HEK293T (cell line): ENCODE data around the gene LYRM4.

ENCODE experiments used
- BHLHE40 ChIP-seq: fragments of 450-650 bp; IDR thresholded peaks from 2 replicates; pipeline ENCODE4 v1.6.1; 2016; ENCODE audit warnings: mild to moderate bottlenecking, moderate library complexity, borderline replicate concordance
- ELF4 ChIP-seq: fragments of 450-650 bp; IDR thresholded peaks from 2 replicates; pipeline ENCODE4 v1.6.1; 2017; ENCODE audit warnings: antibody characterized with exemption
- FOXA1 ChIP-seq: fragments of 450-650 bp; IDR thresholded peaks from 2 replicates; pipeline ENCODE4 v1.6.1; 2016; ENCODE audit warnings: mild to moderate bottlenecking
- FOXK2 ChIP-seq: fragments of 450-650 bp; IDR thresholded peaks from 2 replicates; pipeline ENCODE4 v1.6.1; 2016; ENCODE audit warnings: mild to moderate bottlenecking
- FOXM1 ChIP-seq: fragments of 450-650 bp; IDR thresholded peaks from 2 replicates; pipeline ENCODE4 v1.6.1; 2017; ENCODE audit warnings: mild to moderate bottlenecking, borderline replicate concordance
- SP1 ChIP-seq: fragments of 450-650 bp; IDR thresholded peaks from 2 replicates; pipeline ENCODE4 v1.6.1; 2017
- SUZ12 ChIP-seq: fragments of 450-650 bp; IDR thresholded peaks from 2 replicates; pipeline ENCODE4 v1.6.1; 2016; ENCODE audit warnings: mild to moderate bottlenecking

DNA sequence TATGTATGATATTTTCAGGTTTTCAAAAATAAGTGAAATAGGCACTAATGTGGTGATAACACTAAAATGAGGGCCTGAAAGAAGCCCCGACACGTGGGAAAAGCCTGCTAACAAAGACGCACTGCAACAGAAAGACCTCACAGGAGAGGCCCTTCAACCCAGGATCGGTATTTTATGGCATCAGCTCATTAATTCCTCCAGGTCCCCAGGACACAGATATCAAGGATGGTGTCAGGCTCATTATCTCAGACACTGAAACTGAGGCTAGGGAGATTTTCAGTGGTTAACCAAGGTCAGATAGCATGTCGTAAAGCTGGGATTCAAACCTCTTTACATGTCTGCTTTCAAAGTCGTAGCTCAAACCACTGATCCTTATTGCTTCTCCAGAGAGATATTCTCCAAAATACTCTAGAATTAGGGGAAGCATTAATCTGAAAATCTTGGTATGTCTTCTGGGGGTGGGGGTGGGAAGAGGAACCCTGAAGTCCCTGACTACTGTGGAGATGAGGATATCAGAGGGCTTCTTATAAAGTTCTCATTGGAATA, 111.5 kb downstream of the LYRM4 start:
- TF ChIP-seq ELF4 (no peak), SP1 (no peak), FOXM1 (no peak), BHLHE40 (no peak), SUZ12 (no peak), FOXK2 (no peak), FOXA1 (no peak)
